HEK293T (cell line): Measurements from ENCODE around the gene ST6GALNAC5.

Experiments
- BHLHE40 ChIP-seq: fragments of 450-650 bp; IDR thresholded peaks from 2 replicates; pipeline ENCODE4 v1.6.1; 2016; ENCODE audit warnings: mild to moderate bottlenecking, moderate library complexity, borderline replicate concordance
- FOXM1 ChIP-seq: fragments of 450-650 bp; IDR thresholded peaks from 2 replicates; pipeline ENCODE4 v1.6.1; 2017; ENCODE audit warnings: mild to moderate bottlenecking, borderline replicate concordance
- SUZ12 ChIP-seq: fragments of 450-650 bp; IDR thresholded peaks from 2 replicates; pipeline ENCODE4 v1.6.1; 2016; ENCODE audit warnings: mild to moderate bottlenecking

DNA sequence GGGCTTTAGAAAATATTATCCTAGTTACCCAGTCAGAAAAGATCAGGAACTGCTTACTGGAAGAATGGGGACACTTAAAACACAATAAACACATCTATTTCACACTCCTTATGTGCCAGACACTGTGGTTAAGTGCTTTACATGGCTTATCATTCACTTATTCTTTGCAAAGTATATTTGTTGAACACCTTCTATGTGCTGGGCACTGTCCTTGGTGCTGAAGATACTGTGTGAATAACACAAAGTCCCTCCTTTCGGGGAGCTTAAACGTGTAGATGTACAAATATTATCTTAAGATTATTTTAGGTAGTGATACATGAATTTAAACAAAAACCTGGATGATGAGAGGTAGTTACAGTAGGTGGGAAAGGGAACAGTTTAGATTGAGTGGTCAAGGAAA is 169.3 kb downstream of the ST6GALNAC5 start:
- no peak for TF ChIP-seq BHLHE40
- no peak for TF ChIP-seq SUZ12
- no peak for TF ChIP-seq FOXM1
